GM19455 (cell line): ENCODE measurements around the gene ABCC8.

Experiments
- ATAC-seq: cut with Tn5 transposase; IDR thresholded peaks from one replicate; pipeline ENCODE4 v1.9.1; 2021; ENCODE audit not compliant: unreplicated experiment

Gene ABCC8

DNA sequence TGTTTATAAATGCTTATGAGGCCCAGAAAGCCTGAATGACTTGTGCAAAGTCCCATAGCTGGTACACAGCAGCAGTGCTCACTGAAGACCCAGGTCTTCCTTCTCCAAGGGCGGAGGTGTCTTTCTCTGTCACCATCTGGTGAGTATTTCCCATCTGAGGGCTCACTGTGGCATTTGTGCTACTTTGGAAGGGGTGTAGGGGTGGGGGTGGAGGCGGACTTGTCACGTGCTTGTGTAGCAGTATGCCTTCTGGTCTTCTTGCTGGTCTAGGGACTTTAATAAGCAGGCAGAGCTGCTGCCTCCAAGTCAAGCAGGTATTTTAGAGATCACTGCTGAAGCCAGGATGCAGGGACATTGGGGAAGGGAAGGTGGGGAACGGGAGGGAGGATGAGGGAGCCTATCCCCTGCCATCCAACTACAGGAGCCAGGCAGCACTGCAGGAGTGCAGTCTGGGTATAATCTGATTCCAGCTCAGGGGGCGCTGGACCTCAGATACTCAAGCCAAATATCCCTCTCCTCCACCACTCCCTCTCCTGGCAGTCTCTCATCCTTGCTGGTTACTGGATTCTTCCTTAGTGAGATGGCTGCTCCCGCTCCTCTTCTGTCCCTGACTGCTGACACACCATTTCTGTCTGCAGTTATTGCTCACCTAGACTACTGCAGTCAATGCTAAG is 3.4 kb downstream of the ABCC8 start:
- no peak for ATAC-seq

DNA sequence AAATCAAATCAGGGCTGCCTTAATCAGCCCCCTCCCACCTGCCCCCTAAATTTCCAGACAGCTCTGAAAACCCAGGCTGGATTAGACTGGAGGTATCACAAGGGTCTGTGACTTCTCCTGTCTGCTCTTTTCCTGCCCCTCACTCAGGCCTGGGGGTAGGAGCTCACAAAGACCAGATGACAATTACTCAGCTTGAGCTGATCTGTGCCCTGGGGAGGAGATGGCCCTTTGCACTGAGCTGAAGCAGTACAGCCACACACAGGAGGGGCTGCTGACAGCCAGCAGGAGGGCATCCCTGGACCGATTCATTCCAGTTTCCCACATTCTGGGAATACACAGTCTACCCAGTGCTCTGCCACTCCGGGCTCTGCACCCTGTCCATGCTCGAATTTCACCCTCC is 4.2 kb downstream of the ABCC8 start:
- no peak for ATAC-seq

DNA sequence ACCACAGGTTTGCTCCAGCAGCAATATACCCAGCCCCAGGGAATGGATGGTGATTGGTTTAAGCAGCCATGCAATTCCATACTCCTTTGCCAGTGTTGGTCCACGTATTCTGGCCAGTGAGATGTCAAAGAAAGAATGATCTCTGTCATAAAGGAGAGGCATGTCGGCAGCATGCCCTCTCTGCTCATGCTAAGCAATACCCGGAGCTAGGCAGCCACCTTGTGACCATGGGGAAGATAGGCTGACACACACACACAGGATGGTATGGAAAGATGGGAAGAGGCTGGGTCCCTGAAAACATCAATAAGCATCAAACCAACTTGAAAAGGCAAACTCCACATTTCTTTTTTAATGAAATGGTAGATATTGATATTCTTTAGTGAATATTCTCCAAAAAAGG is 5.1 kb downstream of the ABCC8 start:
- no peak for ATAC-seq

GRCh38 chr11:17469998-17470397 is 6.6 kb downstream of the ABCC8 start:
- ATAC-seq = no peak

GRCh38 chr11:17468122-17468521 is 8.5 kb downstream of the ABCC8 start:
- no peak for ATAC-seq

DNA sequence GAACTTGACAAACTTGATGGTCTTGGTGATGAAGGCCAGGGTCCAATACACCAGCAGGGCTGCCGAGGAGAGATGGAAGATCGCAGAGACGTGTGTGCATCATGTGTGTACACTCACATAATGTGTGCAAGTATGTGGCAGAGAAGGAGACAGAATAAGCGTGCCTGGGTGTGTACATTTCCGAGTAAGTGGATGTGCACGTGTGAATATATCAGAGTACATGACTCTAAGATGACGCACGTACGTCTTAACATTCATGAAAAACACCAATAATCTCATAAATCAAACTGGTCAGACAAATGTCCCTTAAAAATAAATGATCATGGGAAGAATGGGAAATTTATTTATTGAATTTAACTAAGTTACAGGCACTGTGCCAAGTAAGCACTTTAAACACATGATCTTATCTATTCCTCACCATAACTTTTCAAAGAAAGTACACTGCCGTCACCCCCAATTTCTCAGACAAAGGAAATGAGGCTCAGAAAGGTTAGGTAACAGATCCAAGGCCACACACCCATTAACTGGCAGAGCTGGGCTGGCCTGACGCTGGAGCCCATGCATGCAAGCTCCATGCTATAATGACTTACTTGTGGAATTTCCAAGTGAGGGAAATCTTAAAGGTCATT is 13.0 kb downstream of the ABCC8 start:
- ATAC-seq = no peak

GRCh38 chr11:17462940-17463339 is 13.7 kb downstream of the ABCC8 start:
- ATAC-seq = no peak

- no peak for ATAC-seq
Observed at GRCh38 chr11:17460406-17460805, 16.2 kb downstream of the ABCC8 start.

GRCh38 chr11:17459236-17459896 is 17.3 kb downstream of the ABCC8 start:
- ATAC-seq = no peak

DNA sequence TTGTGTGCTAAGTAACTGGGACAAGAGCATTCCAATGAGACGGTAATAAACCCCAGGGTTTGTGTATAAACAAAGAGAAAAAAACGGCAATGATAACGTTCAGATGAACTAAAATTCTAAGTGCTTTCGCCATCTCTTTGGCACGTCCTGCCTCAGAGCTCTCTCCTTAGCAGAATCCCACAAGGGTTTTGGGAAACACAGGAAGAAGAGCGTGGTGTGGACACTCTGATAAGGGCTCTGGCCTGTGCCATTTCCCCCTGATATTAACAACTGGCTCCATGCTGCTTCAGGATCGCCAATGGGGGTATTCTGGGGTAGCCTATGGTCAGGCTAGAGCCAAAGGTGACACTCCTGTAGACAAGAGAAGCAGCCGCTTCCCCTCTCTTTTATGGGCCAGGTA is 18.4 kb downstream of the ABCC8 start:
- no peak for ATAC-seq

DNA sequence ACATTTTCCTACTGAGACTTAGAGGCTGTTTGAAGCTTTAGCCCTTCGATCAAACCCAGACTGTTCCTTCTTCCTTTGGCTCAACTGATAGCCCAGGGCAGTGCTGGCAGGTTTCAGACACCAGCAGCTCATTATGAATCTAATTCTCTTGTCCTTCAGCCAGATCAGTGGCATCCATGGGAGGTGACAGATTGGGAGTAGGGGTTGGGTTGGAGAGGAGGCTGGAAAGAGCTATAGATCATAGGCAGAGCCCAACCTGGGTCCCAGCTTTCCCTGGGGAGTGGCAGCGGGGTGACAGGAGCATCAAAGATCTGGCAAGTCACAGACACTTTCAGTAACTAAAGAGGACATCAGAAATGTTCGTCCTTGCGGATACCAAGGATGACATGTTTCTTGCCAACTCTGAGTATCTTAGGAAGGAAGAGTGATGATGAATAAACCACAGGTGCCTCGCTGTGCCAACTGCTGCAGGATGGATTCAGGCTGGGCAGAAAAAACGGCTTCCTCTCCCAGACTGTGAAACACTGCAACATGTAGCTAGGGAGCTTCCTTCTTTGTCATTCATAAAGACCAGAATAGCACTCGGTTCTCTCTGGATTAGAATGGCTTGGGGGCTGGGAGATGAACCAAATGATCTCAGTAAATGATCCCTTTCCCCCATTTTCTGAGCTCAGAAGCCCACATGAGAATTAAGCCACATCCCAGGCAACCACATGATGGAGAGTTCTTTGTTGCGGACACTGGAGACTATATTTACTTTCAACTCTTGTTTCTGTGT is 19.1 kb downstream of the ABCC8 start:
- no peak for ATAC-seq

DNA sequence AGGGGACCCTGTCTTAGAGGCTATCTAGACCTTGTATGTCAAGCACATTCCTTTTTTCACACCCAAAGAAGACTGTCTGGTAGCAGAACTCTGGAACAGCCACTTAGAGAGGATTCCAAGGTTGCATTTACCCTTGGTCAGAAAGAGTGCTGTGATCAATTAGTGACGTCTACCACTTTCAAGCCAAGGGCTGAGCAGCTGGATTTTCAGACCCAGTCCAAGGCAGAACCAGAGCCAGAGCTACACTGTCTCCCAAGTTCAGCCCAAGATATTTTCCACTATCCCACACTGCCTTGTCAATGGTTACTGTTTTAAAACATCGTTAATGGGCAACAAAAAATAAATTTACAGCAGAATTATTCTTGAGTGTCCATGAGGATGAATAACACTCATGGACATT is 24.0 kb downstream of the ABCC8 start:
- no peak for ATAC-seq

GRCh38 chr11:17449158-17449557 is 27.5 kb downstream of the ABCC8 start:
- no peak for ATAC-seq

DNA sequence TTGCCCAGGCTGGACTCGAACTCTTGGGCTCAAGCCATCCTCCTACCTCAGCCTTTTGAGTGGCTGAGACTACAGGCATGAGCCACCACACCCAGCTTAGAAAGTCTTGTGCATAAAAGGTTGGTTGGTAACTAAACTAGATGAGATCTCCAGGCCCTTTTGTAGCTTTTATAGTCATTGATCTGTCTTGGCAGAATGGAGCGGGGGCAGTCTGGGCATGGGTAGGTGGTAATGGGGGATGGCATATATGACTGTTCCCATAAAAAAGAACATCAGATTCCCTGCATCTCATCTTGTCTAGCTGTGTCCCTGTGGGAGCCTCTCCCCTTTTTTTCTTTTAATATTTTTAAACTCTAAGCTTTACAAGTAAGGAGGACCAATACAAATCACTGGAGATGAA is 30.2 kb downstream of the ABCC8 start:
- ATAC-seq = no peak

DNA sequence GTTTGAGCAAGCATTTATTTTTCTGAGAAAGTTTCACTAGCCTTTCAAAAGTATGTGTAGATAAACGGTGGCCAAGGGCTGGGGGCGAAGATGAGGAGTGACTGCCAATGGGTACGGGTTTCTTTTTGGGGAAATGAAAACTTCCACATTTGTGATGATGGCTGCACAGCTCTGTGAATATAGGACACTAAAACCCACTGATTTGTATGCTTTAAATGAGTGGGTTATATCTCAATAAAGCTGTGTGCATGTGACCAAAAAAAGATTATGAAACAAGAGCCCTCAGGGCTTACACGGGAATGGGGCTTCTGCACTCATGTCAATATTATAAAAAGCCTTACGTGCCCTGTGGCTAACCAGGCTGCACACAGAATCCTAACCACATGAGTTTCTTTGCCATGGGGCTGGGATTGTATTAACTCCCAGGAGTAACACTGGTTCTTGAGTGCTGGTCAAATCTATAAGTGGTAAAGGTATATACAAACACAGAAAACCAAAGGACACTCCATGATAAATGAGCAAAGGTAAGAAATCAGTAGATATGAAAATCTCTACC is 31.3 kb downstream of the ABCC8 start:
- ATAC-seq = no peak

DNA sequence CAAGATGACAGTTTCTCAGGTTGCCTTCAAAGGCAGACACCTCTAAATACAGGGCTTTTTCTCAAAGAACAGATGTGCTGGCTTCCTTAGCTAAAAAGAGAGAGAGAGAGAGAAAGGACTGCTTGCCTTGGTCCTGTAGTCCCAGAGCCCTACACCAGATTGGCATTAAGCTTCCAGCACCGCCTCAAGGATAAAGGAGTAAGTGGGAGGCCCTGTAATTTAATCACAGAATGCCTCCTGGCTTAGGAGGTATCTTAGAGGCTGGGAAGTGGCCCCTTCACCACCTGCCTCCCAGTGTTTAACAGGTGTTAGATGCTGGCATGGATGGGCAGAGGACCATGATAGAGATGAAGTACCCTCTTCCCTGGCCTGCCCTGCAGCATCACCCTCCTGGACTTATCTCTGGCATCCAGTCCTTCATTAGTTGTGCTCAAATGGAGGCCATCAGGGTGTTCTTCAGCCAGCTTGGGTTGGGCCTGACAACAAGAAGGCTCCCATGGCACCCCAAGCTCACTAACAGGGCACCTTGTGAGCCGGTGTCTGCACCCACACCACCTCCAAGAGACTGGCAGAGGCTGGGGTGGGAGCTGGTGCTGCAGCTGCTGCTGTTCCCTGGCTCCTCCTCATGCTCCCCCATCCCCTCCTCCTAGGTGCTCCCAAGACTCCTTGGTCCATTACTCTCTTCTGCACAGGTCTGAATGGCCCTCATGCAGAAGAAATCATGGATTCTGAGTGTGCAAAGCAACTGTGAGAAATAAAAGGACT is 32.5 kb downstream of the ABCC8 start:
- ATAC-seq = no peak

GRCh38 chr11:17443423-17443822 is 33.2 kb downstream of the ABCC8 start:
- no peak for ATAC-seq

GRCh38 chr11:17443000-17443399 is 33.6 kb downstream of the ABCC8 start:
- ATAC-seq = no peak

GRCh38 chr11:17439316-17439782 is 37.3 kb downstream of the ABCC8 start:
- no peak for ATAC-seq

DNA sequence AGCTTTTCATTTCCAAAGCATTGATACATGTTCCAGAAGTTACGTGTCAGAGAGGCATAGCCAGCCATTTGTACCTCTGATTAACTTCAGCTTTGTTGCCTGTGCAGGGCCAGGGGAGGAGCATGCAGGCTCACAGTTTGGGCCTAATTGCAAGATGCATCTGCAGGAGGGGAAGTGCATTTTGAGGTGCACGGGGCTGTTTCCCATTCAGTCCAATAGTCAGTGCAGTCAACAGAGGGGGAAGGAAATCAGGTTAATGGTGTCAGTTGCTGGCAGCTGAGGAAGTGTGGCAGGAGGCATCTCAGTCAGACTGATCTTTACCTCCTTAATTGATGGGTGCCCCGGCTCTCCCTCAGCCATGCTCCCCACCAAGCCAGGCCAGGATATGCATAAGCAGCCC is 39.3 kb downstream of the ABCC8 start:
- no peak for ATAC-seq

GRCh38 chr11:17434108-17434507 is 42.5 kb downstream of the ABCC8 start:
- ATAC-seq = no peak
